PC-3 (cell line): ENCODE results near the gene CD180. TPM values are rescaled to one million over a fixed set of nuclear protein-coding genes. Genes with fewer than 3 reads are reported as not detected.

Experiments
- ATAC-seq: fragments of 200-7000 bp; cut with Tn5 transposase; 2 replicates; pipeline ENCODE4 v1.9.1; 2020; ENCODE audit warnings: mild to moderate bottlenecking, moderate library complexity
- BruUV-seq: library from RNA; stranded (reverse); fragments of 400-500 nt; replicated peaks from 2 replicates; lab custom pipeline; 2021; lab: Mats Ljungman, UMichigan
- CTCF ChIA-PET: fragments of 300-600 bp; sonication (Branson Sonifier 250); formaldehyde crosslinking; loops from one replicate; lab custom pipeline; 2022; ENCODE audit warnings: antibody characterized with exemption; lab: Charles Lee
- POLR2A ChIA-PET: fragments of 300-600 bp; sonication (Branson Sonifier 250); formaldehyde crosslinking; loops from one replicate; lab custom pipeline; 2022; ENCODE audit warnings: antibody characterized with exemption; ENCODE audit not compliant: unreplicated experiment; lab: Charles Lee
- DNase-seq: peaks from one replicate; pipeline ENCODE4 v3.0.0-alpha.2; 2015
- H2AFZ ChIP-seq: fragments of 300-600 bp; sonication (generic); 2 replicates; pipeline ENCODE4 v1.6.0; 2016; ENCODE audit warnings: antibody characterized with exemption, low read length
- H3F3A ChIP-seq: fragments of 300-600 bp; sonication (generic); one replicate; pipeline ENCODE4 v1.6.0; 2017; ENCODE audit warnings: antibody characterized with exemption, low read length, control low read depth, mild to moderate bottlenecking; ENCODE audit not compliant: unreplicated experiment
- H3K27ac ChIP-seq: fragments of 300-600 bp; sonication (generic); 2 replicates; pipeline ENCODE4 v1.5.1; 2016; ENCODE audit warnings: mild to moderate bottlenecking, low read length
- H3K27me3 ChIP-seq: fragments of 300-600 bp; sonication (generic); 2 replicates; pipeline ENCODE4 v1.6.1; 2016; ENCODE audit warnings: low read length, mixed read lengths
- H3K36me3 ChIP-seq: fragments of 300-600 bp; sonication (generic); 2 replicates; pipeline ENCODE4 v1.6.1; 2016; ENCODE audit warnings: low read depth, mixed run types, low read length, mixed read lengths
- H3K4me1 ChIP-seq: fragments of 300-600 bp; sonication (generic); 2 replicates; pipeline ENCODE4 v1.5.1; 2016; ENCODE audit warnings: low read length; ENCODE audit not compliant: insufficient read depth
- H3K4me2 ChIP-seq: fragments of 300-600 bp; sonication (generic); 2 replicates; pipeline ENCODE4 v1.6.0; 2016; ENCODE audit warnings: low read length
- H3K4me3 ChIP-seq: fragments of 300-600 bp; sonication (generic); 2 replicates; pipeline ENCODE4 v1.5.1; 2016; ENCODE audit warnings: mild to moderate bottlenecking, low read length, mixed read lengths
- H3K79me2 ChIP-seq: fragments of 300-600 bp; sonication (generic); 2 replicates; pipeline ENCODE4 v1.6.1; 2017; ENCODE audit warnings: low read length, mixed read lengths
- H3K9ac ChIP-seq: fragments of 300-600 bp; sonication (generic); 2 replicates; pipeline ENCODE4 v1.6.0; 2016; ENCODE audit warnings: mild to moderate bottlenecking, low read length
- H3K9me2 ChIP-seq: fragments of 300-600 bp; sonication (generic); replicated peaks from 2 replicates; pipeline ENCODE4 v1.6.1; 2016; ENCODE audit warnings: mixed run types, low read length, mixed read lengths
- H3K9me3 ChIP-seq: fragments of 300-600 bp; sonication (generic); 2 replicates; pipeline ENCODE4 v1.6.1; 2016; ENCODE audit warnings: low read length, mixed read lengths
- H4K20me1 ChIP-seq: fragments of 300-600 bp; sonication (generic); 2 replicates; pipeline ENCODE4 v1.6.1; 2016; ENCODE audit warnings: low read length, mixed read lengths
- CTCF ChIP-seq: fragments of 300-600 bp; sonication (generic); conservative IDR thresholded peaks from 2 replicates; pipeline ENCODE4 v1.5.1; 2017; ENCODE audit warnings: antibody characterized with exemption, low read depth, mild to moderate bottlenecking, low read length
- EZH2 ChIP-seq: fragments of 300-600 bp; sonication (generic); IDR thresholded peaks from one replicate; pipeline ENCODE4 v1.6.1; 2017; ENCODE audit warnings: antibody characterized with exemption, mild to moderate bottlenecking, low read length; ENCODE audit not compliant: unreplicated experiment
- EZH2phosphoT487 ChIP-seq: fragments of 300-600 bp; sonication (generic); IDR thresholded peaks from 2 replicates; pipeline ENCODE4 v1.6.1; 2018; ENCODE audit warnings: mild to moderate bottlenecking, antibody characterized with exemption, low read length, borderline replicate concordance
- intact Hi-C: fragments of 100-400 bp; cut with micrococcal nuclease; formaldehyde crosslinking; loops from 2 replicates; pipeline ENCODE4 v1.9.0; 2023
- total RNA-seq: library from RNA; depleted of rRNA; stranded (reverse); fragments of >200 nt; gene quantifications from 2 replicates; pipeline ENCODE4 v1.2.3, GENCODE V29; 2014

The CD180 gene
- total RNA-seq, 1 experiment from 2014 or later, result not detected

- H3F3A ChIP-seq, result no peaks in the 10 kb centered on the region
- H3K9me2 ChIP-seq, result no peaks in the 10 kb centered on the region
- intact Hi-C loops, result no loop called here
- DNase-seq (no peak), ATAC-seq (no peak)
- H3K9ac ChIP-seq, result no peak overlapping the region
- no peaks in the 10 kb centered on the region for H3K4me1 ChIP-seq
- POLR2A ChIA-PET, result no interaction called here
- H3K36me3 ChIP-seq, result no peaks in the 10 kb centered on the region
- no peak overlapping the region for H2AFZ ChIP-seq
- H3K79me2 ChIP-seq, result no peaks in the 10 kb centered on the region
- CTCF ChIA-PET, result no interaction called here
- TF ChIP-seq CTCF (no peak), EZH2 (no peak), EZH2phosphoT487 (no peak)
- no peaks in the 10 kb centered on the region for H4K20me1 ChIP-seq
- H3K27me3 ChIP-seq, result no peaks in the 10 kb centered on the region
- H3K4me2 ChIP-seq, result no peak overlapping the region
- no TSS peak for BruUV-seq
- H3K9me3 ChIP-seq, result no peaks in the 10 kb centered on the region
- H3K27ac ChIP-seq, result no peak overlapping the region
- H3K4me3 ChIP-seq, result no peak overlapping the region
Measured at GRCh38 chr5:67133217-67133616, 63.4 kb downstream of the CD180 start.

GRCh38 chr5:67129768-67130167 lies 66.8 kb downstream of the CD180 start:
- H3K27ac ChIP-seq, result no peak overlapping the region
- POLR2A ChIA-PET, result no interaction called here
- H3K79me2 ChIP-seq, result no peaks in the 10 kb centered on the region
- ATAC-seq (no peak), DNase-seq (no peak)
- H3K27me3 ChIP-seq, result no peaks in the 10 kb centered on the region
- H3F3A ChIP-seq, result no peaks in the 10 kb centered on the region
- no peaks in the 10 kb centered on the region for H3K9me3 ChIP-seq
- H3K4me3 ChIP-seq, result no peak overlapping the region
- intact Hi-C loops, result no loop called here
- TF ChIP-seq CTCF (no peak), EZH2phosphoT487 (no peak), EZH2 (no peak)
- H4K20me1 ChIP-seq, result no peaks in the 10 kb centered on the region
- no peaks in the 10 kb centered on the region for H3K9me2 ChIP-seq
- H2AFZ ChIP-seq, result no peak overlapping the region
- no peaks in the 10 kb centered on the region for H3K4me1 ChIP-seq
- no TSS peak for BruUV-seq
- no peak overlapping the region for H3K9ac ChIP-seq
- CTCF ChIA-PET, result no interaction called here
- H3K4me2 ChIP-seq, result no peak overlapping the region
- H3K36me3 ChIP-seq, result no peaks in the 10 kb centered on the region
